DMS114 treated with DMSO at 0.1 percent for 48 hours (cell line): Measurements from ENCODE around the gene HOXD12.

Source experiments
- DNase-seq: peaks from one replicate; lab custom pipeline; 2025; ENCODE audit not compliant: unreplicated experiment; lab: John Stamatoyannopoulos, UW

HOXD12 gene

GRCh38 chr2:176130957-176131847 is 31.6 kb downstream of the HOXD12 start:
- no peak for DNase-seq

GRCh38 chr2:176131848-176132158 is 32.2 kb downstream of the HOXD12 start:
- no peak for DNase-seq

- DNase-seq = no peak
These were observed 32.9 kb downstream of the HOXD12 start for GRCh38 chr2:176132205-176133171.

GRCh38 chr2:176133389-176133788 is 33.8 kb downstream of the HOXD12 start:
- DNase-seq = no peak

GRCh38 chr2:176134035-176134434 is 34.4 kb downstream of the HOXD12 start:
- DNase-seq = no peak

GRCh38 chr2:176135035-176135440 is 35.4 kb downstream of the HOXD12 start:
- DNase-seq = peak; percentile 17

- DNase-seq = no peak
These were observed 37.0 kb downstream of the HOXD12 start for GRCh38 chr2:176136374-176137251.

GRCh38 chr2:176137252-176137580 is 37.6 kb downstream of the HOXD12 start:
- no peak for DNase-seq

GRCh38 chr2:176137906-176138305 is 38.3 kb downstream of the HOXD12 start:
- no peak for DNase-seq

- no peak for DNase-seq
These were observed 38.9 kb downstream of the HOXD12 start for GRCh38 chr2:176138526-176138922.

GRCh38 chr2:176138923-176139660 is 39.5 kb downstream of the HOXD12 start:
- DNase-seq = no peak

GRCh38 chr2:176139661-176140512 is 40.3 kb downstream of the HOXD12 start:
- DNase-seq = no peak

- no peak for DNase-seq
These were observed 41.1 kb downstream of the HOXD12 start for GRCh38 chr2:176140513-176141317.

GRCh38 chr2:176142281-176142680 is 42.7 kb downstream of the HOXD12 start:
- DNase-seq = no peak

GRCh38 chr2:176145085-176145969 is 45.7 kb downstream of the HOXD12 start:
- no peak for DNase-seq

GRCh38 chr2:176146101-176146500 is 46.5 kb downstream of the HOXD12 start:
- DNase-seq = no peak

- no peak for DNase-seq
These were observed 47.0 kb downstream of the HOXD12 start for GRCh38 chr2:176146645-176147044.
